Activated T-cell treated with anti-CD3 and anti-CD28 coated beads, Interleukin-2, amount 50 U/mL, for 1 hour (primary cell): Measurements from ENCODE around the gene MLN.

Experiments
- DNase-seq: peaks from one replicate; pipeline ENCODE4 v3.0.0-alpha.2; 2020

Gene MLN

DNA sequence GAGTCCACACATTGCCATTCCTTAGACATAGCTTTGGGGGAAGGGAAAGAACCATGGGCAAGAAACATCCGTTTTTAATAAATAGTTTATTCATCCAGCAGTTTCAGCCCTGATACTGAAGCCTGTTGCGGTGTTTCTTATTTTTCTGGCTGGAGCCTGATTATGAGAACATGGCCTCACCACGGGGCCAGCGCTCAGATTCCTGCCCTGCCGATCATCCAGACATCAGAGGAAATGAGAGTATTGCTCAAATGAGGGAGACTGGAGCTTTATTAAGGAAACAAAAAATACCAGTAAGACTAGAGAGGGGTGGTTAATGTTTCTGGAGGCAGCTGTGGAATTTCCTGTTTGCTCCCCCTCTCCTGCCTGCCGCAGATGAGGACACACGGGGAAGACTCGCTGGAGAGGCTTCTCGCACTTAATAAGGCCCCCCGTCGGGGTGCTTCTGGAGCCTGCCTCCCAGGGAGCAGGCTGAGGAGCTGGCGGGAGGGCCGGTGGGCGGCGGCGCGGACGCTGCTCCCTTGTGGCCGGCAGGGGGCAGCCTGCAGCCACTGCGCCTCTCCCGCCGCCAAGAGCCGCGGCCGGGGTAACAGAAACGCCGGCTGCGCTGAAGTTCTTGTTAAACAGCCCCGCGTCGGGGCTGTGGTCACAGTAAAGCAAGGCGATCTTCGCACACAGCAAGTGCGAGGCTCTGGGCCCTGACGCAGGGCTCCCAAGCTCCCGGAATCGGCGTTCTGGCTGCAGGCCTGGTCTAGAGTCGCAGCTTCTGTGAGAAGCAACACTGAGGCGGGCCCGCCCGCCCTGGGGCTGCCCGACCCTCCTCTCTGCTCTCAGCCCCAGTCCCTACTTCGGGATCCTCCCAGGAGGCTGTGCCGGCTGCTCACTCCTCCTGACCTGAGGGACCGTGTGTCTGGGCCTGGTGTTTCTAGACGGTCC, 32.4 kb downstream of the MLN start:
- peak; percentile 75 for DNase-seq

GRCh38 chr6:33770833-33771145, 33.0 kb downstream of the MLN start:
- no peak for DNase-seq

GRCh38 chr6:33770124-33770832, 33.5 kb downstream of the MLN start:
- DNase-seq, result no peak

GRCh38 chr6:33769248-33769821, 34.5 kb downstream of the MLN start:
- DNase-seq, result no peak

GRCh38 chr6:33768644-33769120, 35.1 kb downstream of the MLN start:
- peak; percentile 72 for DNase-seq

GRCh38 chr6:33766921-33767907, 36.6 kb downstream of the MLN start:
- DNase-seq, result no peak

DNA sequence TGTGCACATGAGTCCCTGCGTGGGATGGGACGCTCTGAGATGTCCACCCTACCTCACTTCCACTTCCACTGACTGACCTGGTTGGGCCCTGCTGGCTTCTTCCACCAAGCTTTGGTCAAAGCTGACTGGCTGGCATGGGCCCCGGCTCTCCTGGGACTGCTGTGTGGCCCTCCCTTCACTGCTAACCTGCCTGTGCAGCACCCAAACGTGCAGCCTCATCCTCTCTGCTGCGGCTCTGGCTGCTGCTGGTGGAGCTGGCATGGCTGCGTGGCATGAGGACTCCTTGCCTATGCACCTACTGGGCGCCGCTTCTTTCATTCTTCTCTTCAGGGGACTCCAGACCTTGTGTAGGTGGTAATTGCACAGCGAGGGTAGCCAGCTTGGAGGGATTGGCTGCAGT, 38.4 kb downstream of the MLN start:
- no peak for DNase-seq

GRCh38 chr6:33764036-33764435, 39.8 kb downstream of the MLN start:
- no peak for DNase-seq

DNA sequence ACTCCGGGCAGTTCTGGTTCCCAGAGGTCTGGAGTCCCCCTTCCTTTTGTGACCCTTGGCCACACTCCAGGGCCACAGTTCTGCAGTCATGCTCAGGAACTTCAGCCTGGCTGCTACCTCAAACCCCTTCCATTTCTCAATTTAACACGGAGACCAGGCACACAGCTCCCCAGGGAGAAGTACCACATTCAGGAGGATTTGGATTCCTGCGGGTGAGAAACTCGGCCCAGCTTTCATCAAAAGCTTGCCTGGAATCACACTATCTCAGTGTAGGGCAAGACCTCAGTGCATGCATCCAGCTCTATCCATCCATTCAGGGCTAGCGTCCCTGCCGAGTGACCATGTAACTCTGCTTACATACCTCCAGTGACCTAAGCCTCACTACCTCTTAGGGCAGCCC, 40.3 kb downstream of the MLN start:
- DNase-seq, result no peak

- DNase-seq, result no peak
Measured at GRCh38 chr6:33762713-33763112, 41.1 kb downstream of the MLN start.

- peak; percentile 43 for DNase-seq
Measured at GRCh38 chr6:33761922-33762629, 41.7 kb downstream of the MLN start.

DNA sequence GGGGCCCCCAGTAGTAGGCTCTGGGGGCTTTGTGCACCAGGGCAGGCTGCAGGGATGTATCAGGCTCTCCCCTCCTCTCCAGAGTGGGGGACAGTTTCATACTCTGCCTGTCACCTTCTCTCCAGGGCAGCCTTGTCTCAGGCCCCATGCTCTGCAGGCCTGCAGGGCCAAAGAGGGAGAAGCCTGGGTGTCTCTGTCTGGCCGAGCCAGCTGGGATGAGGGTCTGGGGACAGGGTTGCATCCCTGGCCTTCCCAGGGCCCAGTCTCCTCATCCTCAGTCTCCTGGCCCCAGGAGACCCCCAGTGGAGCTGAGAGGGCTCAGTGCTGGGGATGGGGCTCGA, 42.3 kb downstream of the MLN start:
- no peak for DNase-seq

DNA sequence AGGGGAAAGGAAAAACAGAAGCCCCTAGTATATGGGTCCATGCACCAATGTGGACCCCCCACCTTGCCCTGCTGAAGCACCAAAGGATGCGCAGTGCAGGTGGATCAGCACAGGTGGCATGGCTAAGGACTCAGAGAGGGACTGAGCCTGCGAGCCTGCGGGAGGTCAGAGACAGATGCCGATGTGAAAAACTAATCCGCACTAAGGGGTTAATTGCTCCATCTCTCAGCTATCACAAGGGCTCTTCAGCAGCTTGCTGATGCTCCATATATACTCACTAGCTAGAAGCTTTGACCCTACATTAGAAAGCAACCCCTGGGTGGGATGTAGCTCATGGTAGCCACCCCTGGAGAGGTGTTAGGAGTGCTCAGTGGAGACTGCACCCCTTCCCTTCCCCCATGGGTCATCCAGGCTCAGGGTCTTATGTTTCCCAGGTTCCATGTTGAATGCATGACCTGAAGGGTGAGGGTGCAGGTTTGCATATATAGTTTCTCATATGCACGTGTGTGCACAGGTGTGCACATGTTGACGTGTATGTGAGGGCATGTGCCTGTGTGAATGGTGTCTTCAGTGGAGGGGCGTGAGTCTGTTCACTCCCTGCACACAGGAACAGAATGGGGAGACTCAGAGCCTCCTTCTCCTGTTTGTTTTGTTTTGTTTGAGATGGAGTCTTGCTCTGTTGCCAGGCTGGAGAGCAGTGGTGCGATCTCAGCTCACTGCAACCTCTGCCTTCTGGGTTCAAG, 43.7 kb downstream of the MLN start:
- DNase-seq, result no peak

GRCh38 chr6:33758815-33759216, 45.0 kb downstream of the MLN start:
- DNase-seq, result no peak

- DNase-seq, result no peak
Measured at GRCh38 chr6:33757906-33758305, 45.9 kb downstream of the MLN start.

- DNase-seq, result no peak
Measured at GRCh38 chr6:33757113-33757512, 46.7 kb downstream of the MLN start.

DNA sequence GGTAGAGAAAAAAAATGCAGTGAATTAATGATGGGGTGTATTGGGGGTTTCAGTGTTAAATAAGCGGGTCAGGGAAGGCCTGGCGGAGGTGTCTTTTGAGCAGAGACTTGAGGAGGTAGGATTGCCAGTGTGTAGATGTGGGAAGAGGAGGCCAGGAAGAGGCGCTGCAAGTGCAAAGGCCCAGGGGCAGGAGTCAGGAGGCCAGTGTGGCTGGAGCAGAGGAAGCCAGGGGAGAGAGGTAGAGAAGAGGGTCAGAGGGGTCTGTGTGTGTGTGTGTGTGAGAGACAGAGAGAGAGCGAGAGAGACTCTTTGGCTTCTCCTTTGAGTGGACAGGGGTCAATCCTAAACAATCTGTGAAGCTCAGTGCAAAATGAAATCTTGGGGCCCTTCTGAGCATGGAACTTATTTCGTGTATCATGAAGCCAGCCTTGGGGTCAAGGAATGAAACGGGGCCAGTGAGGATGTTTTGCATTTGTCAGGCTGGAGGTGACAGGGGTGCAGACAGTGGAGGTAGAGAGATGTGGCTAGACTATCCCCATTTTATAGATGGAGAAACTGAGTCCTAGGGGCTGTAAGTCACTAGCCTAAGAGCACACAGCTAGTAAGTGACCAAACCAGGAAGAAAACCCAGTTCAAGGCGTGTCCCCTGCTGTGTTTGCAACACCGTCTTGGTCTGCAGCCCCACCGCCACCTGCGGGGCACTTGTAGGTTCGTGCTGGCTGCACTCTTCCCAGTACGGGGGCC, 47.4 kb downstream of the MLN start:
- DNase-seq, result no peak

GRCh38 chr6:33755070-33755869, 48.5 kb downstream of the MLN start:
- DNase-seq, result no peak

GRCh38 chr6:33754222-33754621, 49.6 kb downstream of the MLN start:
- DNase-seq, result no peak

DNA sequence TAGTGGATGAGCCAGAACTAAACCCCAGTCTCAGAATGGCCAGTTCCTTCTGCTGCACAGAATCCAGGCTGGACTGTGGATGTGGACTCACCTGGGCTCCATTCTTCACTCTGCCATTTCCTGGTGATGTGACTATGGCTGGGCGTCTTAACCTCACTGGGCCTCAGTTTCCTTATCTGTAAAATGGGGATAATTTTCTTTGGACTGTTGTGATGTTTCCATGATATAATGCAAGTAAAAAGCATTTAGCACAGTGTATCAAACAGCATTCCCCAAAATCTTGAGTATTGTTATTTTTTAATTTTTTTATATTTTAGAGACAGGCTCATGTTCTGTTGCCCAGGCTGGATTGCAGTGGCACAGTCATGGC, 51.2 kb downstream of the MLN start:
- DNase-seq, result no peak
